Upper lobe of left lung (tissue), 4 donors: Measurements from ENCODE around the gene RERE.

ENCODE experiments used
- CTCF ChIP-seq, 6 experiments: fragments of 450-650 bp in 4 of 6; fragments of 200-600 bp in 2 of 6; sonication (generic) in 2 of 6; IDR thresholded peaks; one replicate each; pipeline ENCODE4 v1.5.1; 2016 to 2019; ENCODE audit warnings: antibody characterized with exemption in 6 of 6
- POLR2A ChIP-seq, 4 donors: fragments of 450-650 bp; IDR thresholded peaks; one replicate each; pipeline ENCODE4 v1.5.1; 2016 to 2017; ENCODE audit warnings: antibody characterized with exemption in 4 of 4, mild to moderate bottlenecking in 2 of 4
- POLR2AphosphoS5 ChIP-seq, 2 donors: sonication (generic); formaldehyde crosslinking; IDR thresholded peaks; one replicate each; pipeline ENCODE4 v1.5.1; 2017; ENCODE audit warnings: antibody characterized with exemption in 2 of 2

- no peak for TF ChIP-seq CTCF (IDR thresholded peaks at IDR 0.05)
- TF ChIP-seq POLR2A (IDR thresholded peaks at IDR 0.05) = no peak
- no peak for TF ChIP-seq POLR2AphosphoS5 (IDR thresholded peaks at IDR 0.05)
These were observed 65.5 kb downstream of the RERE start for GRCh38 chr1:8751984-8752383.
